HCT116 (cell line): Measurements from ENCODE around the gene DHCR7.

ENCODE experiments used
- CEBPB ChIP-seq: IDR thresholded peaks from 2 replicates; pipeline ENCODE4 v1.6.1; 2012; ENCODE audit warnings: low read depth
- CTCF ChIP-seq, 3 experiments: fragments of 200-600 bp in 1 of 3; sonication (generic) in 1 of 3; IDR thresholded peaks in 2 of 3; conservative IDR thresholded peaks in 1 of 3; 2 replicates each; pipeline ENCODE4 v1.5.1; 2012 to 2017; ENCODE audit warnings: low read depth in 2 of 3, low read length in 2 of 3, antibody characterized with exemption in 1 of 3, borderline replicate concordance in 1 of 3, control low read depth in 1 of 3, mild to moderate bottlenecking in 1 of 3, mixed read lengths in 1 of 3, mixed run types in 1 of 3, moderate library complexity in 1 of 3; ENCODE audit not compliant: insufficient read depth in 1 of 3
- EZH2 ChIP-seq: fragments of 200-600 bp; sonication (generic); IDR thresholded peaks from 2 replicates; pipeline ENCODE4 v1.6.1; 2017; ENCODE audit warnings: antibody characterized with exemption, mixed run types
- EZH2phosphoT487 ChIP-seq: fragments of 200-600 bp; IDR thresholded peaks from 2 replicates; pipeline ENCODE4 v1.6.1; 2018; ENCODE audit warnings: antibody characterized with exemption, borderline replicate concordance
- MAX ChIP-seq: IDR thresholded peaks from 2 replicates; pipeline ENCODE4 v1.6.1; 2012
- POLR2A ChIP-seq: IDR thresholded peaks from 2 replicates; pipeline ENCODE4 v1.7.0; 2011; ENCODE audit warnings: borderline replicate concordance; ENCODE audit not compliant: insufficient read depth, insufficient read length; ENCODE audit errors: extremely low read depth
- REST ChIP-seq: IDR thresholded peaks from 2 replicates; pipeline ENCODE4 v1.6.1; 2012; ENCODE audit warnings: low read depth
- TCF7L2 ChIP-seq: IDR thresholded peaks from 2 replicates; pipeline ENCODE4 v1.7.0; 2011; ENCODE audit warnings: borderline replicate concordance, inconsistent platforms; ENCODE audit not compliant: insufficient read depth, insufficient read length; ENCODE audit errors: extremely low read depth
- ZFX ChIP-seq: fragments of 450-650 bp; IDR thresholded peaks from 2 replicates; pipeline ENCODE4 v1.6.1; 2017
- ZNF274 ChIP-seq: fragments of 200-500 bp; sonication (Bioruptor generic); IDR thresholded peaks from 2 replicates; pipeline ENCODE4 v1.6.1; 2014; ENCODE audit warnings: mild to moderate bottlenecking, low read depth, low read length, inconsistent platforms

GRCh38 chr11:71393283-71393682 is 54.9 kb downstream of the DHCR7 start:
- TF ChIP-seq CTCF (IDR thresholded peaks at IDR 0.05 in 2 of 3, conservative IDR thresholded peaks at IDR 0.05 in 1 of 3; ENCODE audit: borderline replicate concordance in 1 of 3, insufficient read depth in 1 of 3, low read depth in 2 of 3, low read length in 2 of 3) (no peak), EZH2 (no peak), EZH2phosphoT487 (no peak), TCF7L2 (no peak), ZNF274 (no peak), POLR2A (no peak), CEBPB (no peak), MAX (no peak), REST (no peak), ZFX (no peak)
